GM21381 (cell line): ENCODE measurements around the gene GAS2.

Experiments used
- ATAC-seq: cut with Tn5 transposase; IDR thresholded peaks from one replicate; pipeline ENCODE4 v1.9.1; 2021; ENCODE audit warnings: mild to moderate bottlenecking, moderate library complexity; ENCODE audit not compliant: unreplicated experiment

The GAS2 gene

GRCh38 chr11:22671751-22672150 is 5.3 kb downstream of the GAS2 start:
- no peak for ATAC-seq

GRCh38 chr11:22674470-22675439 is 8.3 kb downstream of the GAS2 start:
- no peak for ATAC-seq

GRCh38 chr11:22677153-22677903 is 10.9 kb downstream of the GAS2 start:
- no peak for ATAC-seq

- no peak for ATAC-seq
Observed at GRCh38 chr11:22680628-22681027, 14.2 kb downstream of the GAS2 start.

GRCh38 chr11:22681281-22681812 is 14.9 kb downstream of the GAS2 start:
- ATAC-seq: peak; percentile 66

- no peak for ATAC-seq
Observed at GRCh38 chr11:22684082-22684481, 17.7 kb downstream of the GAS2 start.

- ATAC-seq: no peak
Observed at GRCh38 chr11:22685111-22685510, 18.7 kb downstream of the GAS2 start.

- no peak for ATAC-seq
Observed at GRCh38 chr11:22688914-22689313, 22.5 kb downstream of the GAS2 start.

GRCh38 chr11:22690257-22690656 is 23.8 kb downstream of the GAS2 start:
- no peak for ATAC-seq

GRCh38 chr11:22690871-22691270 is 24.5 kb downstream of the GAS2 start:
- no peak for ATAC-seq

- ATAC-seq: no peak
Observed at GRCh38 chr11:22699388-22699787, 33.0 kb downstream of the GAS2 start.

- no peak for ATAC-seq
Observed at GRCh38 chr11:22702031-22702430, 35.6 kb downstream of the GAS2 start.

GRCh38 chr11:22703040-22703439 is 36.6 kb downstream of the GAS2 start:
- ATAC-seq: no peak

GRCh38 chr11:22703591-22703990 is 37.2 kb downstream of the GAS2 start:
- ATAC-seq: no peak

- no peak for ATAC-seq
Observed at GRCh38 chr11:22707119-22707899, 40.9 kb downstream of the GAS2 start.

- no peak for ATAC-seq
Observed at GRCh38 chr11:22711071-22711770, 44.8 kb downstream of the GAS2 start.

GRCh38 chr11:22711880-22712279 is 45.5 kb downstream of the GAS2 start:
- no peak for ATAC-seq

GRCh38 chr11:22713336-22713735 is 46.9 kb downstream of the GAS2 start:
- no peak for ATAC-seq

GRCh38 chr11:22715971-22716370 is 49.6 kb downstream of the GAS2 start:
- ATAC-seq: no peak

- no peak for ATAC-seq
Observed at GRCh38 chr11:22720457-22720856, 54.0 kb downstream of the GAS2 start.
